SK-N-SH (cell line): ENCODE measurements around the gene AUTS2. TPM values are rescaled to one million over a fixed set of nuclear protein-coding genes. Genes with fewer than 3 reads are reported as not detected.

Experiments
- CTCF ChIA-PET: fragments of 300-600, 350-600 bp; formaldehyde crosslinking; extraction: SDS; loops from one replicate; lab custom pipeline; 2021; lab: Yijun Ruan, JAX
- POLR2A ChIA-PET: fragments of 350-600 bp; sonication (Branson Sonifier 250); formaldehyde crosslinking; extraction: SDS; loops from one replicate; lab custom pipeline; 2020; ENCODE audit warnings: antibody characterized with exemption, inconsistent platforms; lab: Yijun Ruan, JAX
- DNase-seq: peaks from one replicate; pipeline ENCODE4 v3.0.0; 2012
- H2AFZ ChIP-seq: fragments of 200-600 bp; sonication (generic); 2 replicates; pipeline ENCODE4 v1.8.1; 2016; ENCODE audit warnings: antibody characterized with exemption, mild to moderate bottlenecking, low read depth
- H3F3A ChIP-seq: fragments of 200-600 bp; sonication (generic); replicated peaks from 2 replicates; pipeline ENCODE3; 2016; ENCODE audit warnings: antibody characterized with exemption, mild to moderate bottlenecking; ENCODE audit not compliant: insufficient read depth
- H3K27ac ChIP-seq, 2 experiments: fragments of 200-500 bp in 1 of 2; fragments of 200-600 bp in 1 of 2; sonication (Bioruptor generic) in 1 of 2; sonication (generic), shearing (Covaris generic) in 1 of 2; 2 replicates each; pipeline versions ENCODE4 v1.5.1 to v1.6.1; 2014 to 2016; ENCODE audit warnings: low read depth in 2 of 2, inconsistent platforms in 1 of 2, low read length in 1 of 2, mild to moderate bottlenecking in 1 of 2, mixed read lengths in 1 of 2
- H3K27me3 ChIP-seq: fragments of 200-600 bp; sonication (generic), shearing (Covaris generic); 2 replicates; pipeline ENCODE4 v1.6.1; 2016; ENCODE audit warnings: mixed run types; ENCODE audit not compliant: insufficient read depth
- H3K36me3 ChIP-seq, 2 experiments: fragments of 200-500 bp in 1 of 2; fragments of 200-600 bp in 1 of 2; sonication (Bioruptor generic) in 1 of 2; sonication (generic) in 1 of 2; replicated peaks in 1 of 2; 2 replicates each; pipeline versions ENCODE3 to v1.5.1; 2014 to 2016; ENCODE audit warnings: low read length in 1 of 2, mild to moderate bottlenecking in 1 of 2; ENCODE audit not compliant: insufficient read depth in 2 of 2, control insufficient read depth in 1 of 2
- H3K4me1 ChIP-seq, 2 experiments: fragments of 200-500 bp in 1 of 2; fragments of 200-600 bp in 1 of 2; sonication (Bioruptor generic) in 1 of 2; sonication (generic), shearing (Covaris generic) in 1 of 2; 2 replicates each; pipeline versions ENCODE4 v1.5.1 to v1.6.1; 2014 to 2016; ENCODE audit warnings: low read depth in 1 of 2, low read length in 1 of 2, mixed run types in 1 of 2; ENCODE audit not compliant: insufficient read depth in 2 of 2, control insufficient read depth in 1 of 2
- H3K4me2 ChIP-seq: fragments of 200-600 bp; sonication (generic), shearing (Covaris generic); 2 replicates; pipeline ENCODE4 v1.6.1; 2017; ENCODE audit warnings: mixed run types
- H3K4me3 ChIP-seq, 2 experiments: fragments of 200-500 bp in 1 of 2; fragments of 200-600 bp in 1 of 2; sonication (Bioruptor generic) in 1 of 2; sonication (generic), shearing (Covaris generic) in 1 of 2; 2 replicates each; pipeline versions ENCODE4 v1.5.1 to v1.8.1; 2014 to 2016; ENCODE audit warnings: low read depth in 2 of 2, inconsistent platforms in 1 of 2, low read length in 1 of 2, mild to moderate bottlenecking in 1 of 2, mixed read lengths in 1 of 2, moderate library complexity in 1 of 2
- H3K79me2 ChIP-seq: fragments of 200-600 bp; sonication (generic); 2 replicates; pipeline ENCODE4 v1.8.1; 2017; ENCODE audit warnings: mild to moderate bottlenecking; ENCODE audit not compliant: insufficient read depth
- H3K9ac ChIP-seq: fragments of 200-600 bp; sonication (generic); 2 replicates; pipeline ENCODE4 v1.6.1; 2017; ENCODE audit warnings: mixed run types
- H3K9me2 ChIP-seq: fragments of 200-600 bp; sonication (generic); 2 replicates; pipeline ENCODE4 v1.6.1; 2017; ENCODE audit warnings: mixed run types
- H3K9me3 ChIP-seq: fragments of 200-600 bp; sonication (generic); 2 replicates; pipeline ENCODE4 v1.6.1; 2017; ENCODE audit warnings: mixed run types, mild to moderate bottlenecking, moderate library complexity
- H4K20me1 ChIP-seq: fragments of 200-600 bp; sonication (generic); 2 replicates; pipeline ENCODE4 v1.6.1; 2017; ENCODE audit warnings: mild to moderate bottlenecking, mixed run types; ENCODE audit not compliant: insufficient read depth
- ELF1 ChIP-seq: IDR thresholded peaks from 2 replicates; pipeline ENCODE4 v1.4.0; 2012
- FOSL2 ChIP-seq: IDR thresholded peaks from 2 replicates; pipeline ENCODE4 v1.4.0; 2012; ENCODE audit warnings: low read depth, mild to moderate bottlenecking, moderate library complexity, borderline replicate concordance
- GABPA ChIP-seq: IDR thresholded peaks from 2 replicates; pipeline ENCODE4 v1.4.0; 2012; ENCODE audit warnings: low read depth, mild to moderate bottlenecking
- GATA2 ChIP-seq: sonication (generic); formaldehyde crosslinking; IDR thresholded peaks from 2 replicates; pipeline ENCODE4 v1.5.0; 2020; ENCODE audit warnings: mild to moderate bottlenecking, missing genetic modification reagents
- MEF2A ChIP-seq: IDR thresholded peaks from 2 replicates; pipeline ENCODE4 v1.4.0; 2012; ENCODE audit warnings: low read depth, borderline replicate concordance
- POLR2AphosphoS5 ChIP-seq: IDR thresholded peaks from 2 replicates; pipeline ENCODE4 v1.6.1; 2012; ENCODE audit warnings: low read depth, low read length
- RAD21 ChIP-seq: IDR thresholded peaks from 2 replicates; pipeline ENCODE4 v1.6.1; 2012; ENCODE audit warnings: mild to moderate bottlenecking, low read length
- RCOR1 ChIP-seq: fragments of 150-350 bp; IDR thresholded peaks from 2 replicates; pipeline ENCODE4 v1.6.1; 2017; ENCODE audit warnings: antibody characterized with exemption, low read length
- RFX5 ChIP-seq: IDR thresholded peaks from 2 replicates; pipeline ENCODE4 v1.6.1; 2012; ENCODE audit warnings: mild to moderate bottlenecking, improper control_type of control experiment, low read length
- RXRA ChIP-seq: IDR thresholded peaks from 2 replicates; pipeline ENCODE4 v1.4.0; 2012; ENCODE audit warnings: low read depth, mild to moderate bottlenecking, borderline replicate concordance
- TEAD4 ChIP-seq: IDR thresholded peaks from 2 replicates; pipeline ENCODE4 v1.4.0; 2012; ENCODE audit warnings: mild to moderate bottlenecking, borderline replicate concordance; ENCODE audit not compliant: insufficient read depth
- YY1 ChIP-seq: IDR thresholded peaks from 2 replicates; pipeline ENCODE4 v1.4.0; 2012; ENCODE audit warnings: low read depth, mild to moderate bottlenecking
- WGBS: methylation state at CpG from one replicate; pipeline ENCODE4 v1.1.6; 2017; ENCODE audit warnings: low lambda C conversion rate; 5-methylcytosine and 5-hydroxymethylcytosine counted together
- polyA plus RNA-seq, 3 experiments: library from polyadenylated mRNA; depleted of rRNA; stranded (reverse); fragments of >200 nt; gene quantifications; 2 replicates each; pipeline ENCODE4 v1.2.3, GENCODE V29; 2012
- TF ChIP-seq, protein P1 (sequence below): fragments of 150-350 bp; IDR thresholded peaks from 2 replicates; pipeline ENCODE4 v1.6.1; 2016; ENCODE audit warnings: mild to moderate bottlenecking, low read depth, low read length
- TF ChIP-seq, protein P2 (sequence below): IDR thresholded peaks from 2 replicates; pipeline ENCODE4 v1.4.0; 2012; ENCODE audit warnings: low read depth, borderline replicate concordance
- TF ChIP-seq, protein P3 (sequence below): IDR thresholded peaks from 2 replicates; pipeline ENCODE4; 2012
- TF ChIP-seq, protein P4 (sequence below): fragments of 150-350 bp; IDR thresholded peaks from 2 replicates; pipeline ENCODE4 v1.6.1; 2017; ENCODE audit warnings: antibody characterized with exemption, low read length, low read depth, borderline replicate concordance
- TF ChIP-seq, protein P5 (sequence below): IDR thresholded peaks from 2 replicates; pipeline ENCODE4 v1.4.0; 2012; ENCODE audit warnings: low read depth

Gene AUTS2
- polyA plus RNA-seq, 1 of the 3 experiments (the other 2 are of a cell fraction) = 15.6 TPM

DNA sequence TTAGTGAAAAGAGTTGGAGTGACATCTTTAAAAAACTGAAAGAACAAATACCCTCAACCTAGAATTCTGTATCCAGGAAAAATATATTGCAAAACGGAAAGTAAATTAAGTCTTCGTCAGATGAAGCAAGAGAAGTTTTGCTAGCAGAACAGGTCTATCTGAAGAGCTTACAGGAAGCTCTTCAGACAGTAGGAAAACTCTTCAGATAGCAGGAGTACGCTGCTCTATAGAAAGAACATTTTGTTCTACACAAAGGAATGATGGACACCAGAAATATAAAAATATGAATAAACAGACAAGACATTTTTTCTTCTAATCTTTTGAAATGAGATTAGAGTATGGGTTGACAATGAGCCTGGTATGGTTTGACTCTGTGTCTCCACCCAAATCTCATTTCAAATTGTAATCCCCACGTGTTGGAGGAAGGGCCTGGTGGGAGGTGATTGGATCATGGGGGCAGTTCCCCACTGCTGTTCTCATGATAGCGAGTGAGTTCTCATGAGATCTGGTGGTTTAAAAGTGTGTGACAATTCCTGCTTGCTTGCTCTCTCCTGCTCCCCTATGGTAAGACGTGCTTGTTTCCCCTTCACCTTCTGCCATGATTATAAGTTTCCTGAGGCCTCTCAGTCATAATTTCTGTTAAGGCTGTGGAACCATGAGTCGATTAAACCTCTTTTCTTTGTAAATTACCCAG lies 567.3 kb downstream of the AUTS2 start:
- no peaks in the 10 kb centered on the region for H4K20me1 ChIP-seq
- H3K27ac ChIP-seq = no peak overlapping the region
- H3K4me2 ChIP-seq = no peak overlapping the region
- H3K36me3 ChIP-seq = no peaks in the 10 kb centered on the region
- TF ChIP-seq RXRA (no peak), RCOR1 (no peak), TEAD4 (no peak), GABPA (no peak), FOSL2 (no peak), RAD21 (no peak)
- TF ChIP-seq, protein P1, sequence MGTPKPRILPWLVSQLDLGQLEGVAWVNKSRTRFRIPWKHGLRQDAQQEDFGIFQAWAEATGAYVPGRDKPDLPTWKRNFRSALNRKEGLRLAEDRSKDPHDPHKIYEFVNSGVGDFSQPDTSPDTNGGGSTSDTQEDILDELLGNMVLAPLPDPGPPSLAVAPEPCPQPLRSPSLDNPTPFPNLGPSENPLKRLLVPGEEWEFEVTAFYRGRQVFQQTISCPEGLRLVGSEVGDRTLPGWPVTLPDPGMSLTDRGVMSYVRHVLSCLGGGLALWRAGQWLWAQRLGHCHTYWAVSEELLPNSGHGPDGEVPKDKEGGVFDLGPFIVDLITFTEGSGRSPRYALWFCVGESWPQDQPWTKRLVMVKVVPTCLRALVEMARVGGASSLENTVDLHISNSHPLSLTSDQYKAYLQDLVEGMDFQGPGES = no peak
- TF ChIP-seq, protein P2, sequence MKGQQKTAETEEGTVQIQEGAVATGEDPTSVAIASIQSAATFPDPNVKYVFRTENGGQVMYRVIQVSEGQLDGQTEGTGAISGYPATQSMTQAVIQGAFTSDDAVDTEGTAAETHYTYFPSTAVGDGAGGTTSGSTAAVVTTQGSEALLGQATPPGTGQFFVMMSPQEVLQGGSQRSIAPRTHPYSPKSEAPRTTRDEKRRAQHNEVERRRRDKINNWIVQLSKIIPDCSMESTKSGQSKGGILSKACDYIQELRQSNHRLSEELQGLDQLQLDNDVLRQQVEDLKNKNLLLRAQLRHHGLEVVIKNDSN = no peak
- TF ChIP-seq, protein P3, sequence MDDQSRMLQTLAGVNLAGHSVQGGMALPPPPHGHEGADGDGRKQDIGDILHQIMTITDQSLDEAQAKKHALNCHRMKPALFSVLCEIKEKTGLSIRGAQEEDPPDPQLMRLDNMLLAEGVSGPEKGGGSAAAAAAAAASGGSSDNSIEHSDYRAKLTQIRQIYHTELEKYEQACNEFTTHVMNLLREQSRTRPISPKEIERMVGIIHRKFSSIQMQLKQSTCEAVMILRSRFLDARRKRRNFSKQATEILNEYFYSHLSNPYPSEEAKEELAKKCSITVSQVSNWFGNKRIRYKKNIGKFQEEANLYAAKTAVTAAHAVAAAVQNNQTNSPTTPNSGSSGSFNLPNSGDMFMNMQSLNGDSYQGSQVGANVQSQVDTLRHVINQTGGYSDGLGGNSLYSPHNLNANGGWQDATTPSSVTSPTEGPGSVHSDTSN = no peak
- no peak overlapping the region for H2AFZ ChIP-seq
- no peaks in the 10 kb centered on the region for H3K4me1 ChIP-seq
- no peaks in the 10 kb centered on the region for H3K27me3 ChIP-seq
- ChIA-PET CTCF (interaction anchor here (0.9 kb wide), 1 partner anchor 123 kb away, joined by 3 read pairs; no protein-coding TSS in a partner anchor), POLR2A (no interaction called here)
- H3K9me2 ChIP-seq = no peaks in the 10 kb centered on the region
- DNase-seq = no peak
- H3K9me3 ChIP-seq = peaks cover 9% of the 10 kb centered on the region
- no peaks in the 10 kb centered on the region for H3F3A ChIP-seq
- WGBS = 84% methylated on average over 7 of the region's 7 CpGs
- H3K4me3 ChIP-seq = no peak overlapping the region
- no peaks in the 10 kb centered on the region for H3K79me2 ChIP-seq
- H3K9ac ChIP-seq = no peak overlapping the region

DNA sequence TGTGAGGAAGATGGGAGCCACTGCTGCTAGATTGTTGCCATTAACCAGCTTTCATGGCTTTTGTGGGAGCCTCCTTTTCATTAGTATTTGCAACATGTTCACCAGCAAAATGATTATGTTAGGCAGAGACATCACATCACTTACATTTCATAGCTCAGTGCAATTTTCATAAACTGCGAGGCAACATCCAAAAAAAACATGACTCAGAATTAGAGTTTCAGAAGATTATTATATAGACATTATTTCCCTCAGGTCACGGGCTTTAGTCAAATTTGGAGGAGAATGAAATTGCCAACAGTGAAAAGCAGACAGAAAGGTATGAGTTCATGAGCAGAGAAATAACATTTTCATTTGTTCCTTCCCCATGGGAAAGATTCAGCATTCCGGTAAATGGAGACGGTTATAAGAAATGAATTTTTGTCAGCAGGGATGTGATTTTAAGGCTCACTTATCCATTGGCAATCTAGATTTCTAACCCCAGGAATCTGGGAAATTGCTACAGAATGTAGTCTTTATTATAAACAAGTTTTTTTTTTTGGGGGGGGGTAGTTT lies 573.2 kb downstream of the AUTS2 start:
- 85% methylated on average over 4 of the region's 4 CpGs for WGBS

More for the DNA sequence above, 573.2 kb downstream of the AUTS2 start:
- Histone ChIP-seq H3K79me2 (no peaks in the 10 kb centered on the region), H3K9ac (no peak overlapping the region), H3K4me3 (no peak overlapping the region), H3K4me1 (no peaks in the 10 kb centered on the region), H3K9me2 (no peaks in the 10 kb centered on the region), H3K27ac (no peak overlapping the region), H4K20me1 (no peaks in the 10 kb centered on the region), H3K4me2 (no peak overlapping the region), H2AFZ (no peak overlapping the region), H3F3A (no peaks in the 10 kb centered on the region), H3K9me3 (peaks cover 8% of the 10 kb centered on the region), H3K27me3 (no peaks in the 10 kb centered on the region), H3K36me3 (no peaks in the 10 kb centered on the region)
- no peak for TF ChIP-seq POLR2AphosphoS5
- TF ChIP-seq ELF1 = no peak
- no peak for TF ChIP-seq YY1
- TF ChIP-seq, protein P2 = no peak
- TF ChIP-seq RFX5 = no peak
- TF ChIP-seq, protein P4, sequence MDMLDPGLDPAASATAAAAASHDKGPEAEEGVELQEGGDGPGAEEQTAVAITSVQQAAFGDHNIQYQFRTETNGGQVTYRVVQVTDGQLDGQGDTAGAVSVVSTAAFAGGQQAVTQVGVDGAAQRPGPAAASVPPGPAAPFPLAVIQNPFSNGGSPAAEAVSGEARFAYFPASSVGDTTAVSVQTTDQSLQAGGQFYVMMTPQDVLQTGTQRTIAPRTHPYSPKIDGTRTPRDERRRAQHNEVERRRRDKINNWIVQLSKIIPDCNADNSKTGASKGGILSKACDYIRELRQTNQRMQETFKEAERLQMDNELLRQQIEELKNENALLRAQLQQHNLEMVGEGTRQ = no peak
- no peak for TF ChIP-seq GATA2 (CRISPR knock-in tag)
- TF ChIP-seq FOSL2 = no peak
- no peak for TF ChIP-seq MEF2A
- TF ChIP-seq, protein P5, sequence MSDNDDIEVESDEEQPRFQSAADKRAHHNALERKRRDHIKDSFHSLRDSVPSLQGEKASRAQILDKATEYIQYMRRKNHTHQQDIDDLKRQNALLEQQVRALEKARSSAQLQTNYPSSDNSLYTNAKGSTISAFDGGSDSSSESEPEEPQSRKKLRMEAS = no peak
- TF ChIP-seq TEAD4 = no peak
- no peak for DNase-seq
- ChIA-PET POLR2A (no interaction called here), CTCF (interaction anchor here (0.9 to 3.3 kb wide), 5 partner anchors 10 to 336 kb away, joined by 3 to 21 read pairs (median 3); no protein-coding TSS in a partner anchor)
